Nephron (organoid): ENCODE data around the gene FRMD5.

Experiments used
- H3K27ac Mint-ChIP-seq, 3 experiments: 2 replicates each; pipeline ENCODE4 v1.8.0; 2020; ENCODE audit warnings: mixed read lengths in 3 of 3, mild to moderate bottlenecking in 2 of 3, moderate library complexity in 1 of 3
- H3K27me3 Mint-ChIP-seq: 2 replicates; pipeline ENCODE4 v1.8.0; 2021; ENCODE audit warnings: low read depth, mild to moderate bottlenecking, moderate library complexity, mixed read lengths
- H3K36me3 Mint-ChIP-seq: 2 replicates; pipeline ENCODE4 v1.8.0; 2020; ENCODE audit warnings: low read depth, mixed read lengths
- H3K4me1 Mint-ChIP-seq: 2 replicates; pipeline ENCODE4 v1.8.0; 2020; ENCODE audit warnings: mixed read lengths
- H3K4me3 Mint-ChIP-seq, 3 experiments: 2 replicates each; pipeline ENCODE4 v1.8.0; 2020; ENCODE audit warnings: mild to moderate bottlenecking in 3 of 3, mixed read lengths in 3 of 3, moderate library complexity in 2 of 3
- H3K9me3 Mint-ChIP-seq: 2 replicates; pipeline ENCODE4 v1.8.0; 2020; ENCODE audit warnings: mixed read lengths
- TF ChIP-seq, protein P1 (sequence below), 3 experiments: fragments of 200-600 bp; sonication (generic); IDR thresholded peaks; one replicate each; pipeline ENCODE4 v1.5.0; 2021; ENCODE audit warnings: antibody characterized with exemption in 3 of 3; ENCODE audit not compliant: unreplicated experiment in 3 of 3

The FRMD5 gene

DNA sequence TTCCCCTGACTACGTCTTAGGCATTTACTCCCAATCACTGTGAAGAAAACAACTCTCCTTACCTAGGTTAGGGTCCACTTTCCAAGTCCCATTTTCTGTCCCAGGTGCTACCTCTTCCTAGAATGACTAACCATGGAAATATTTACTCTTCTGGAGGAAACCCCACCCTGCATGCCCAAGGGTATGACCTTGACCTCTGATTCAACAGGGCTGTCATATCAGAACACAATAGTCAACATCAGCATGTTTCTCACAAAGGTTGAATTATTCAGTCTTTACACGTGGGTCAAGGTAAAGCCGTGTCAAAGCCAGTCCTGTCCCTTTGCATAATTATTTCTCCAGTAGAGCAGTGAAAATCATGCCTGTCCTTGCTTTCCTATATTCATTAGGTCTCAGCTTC, 4.3 kb upstream of the FRMD5 start:
- no peaks in the 10 kb centered on the region for H3K9me3 Mint-ChIP-seq
- TF ChIP-seq, protein P1, sequence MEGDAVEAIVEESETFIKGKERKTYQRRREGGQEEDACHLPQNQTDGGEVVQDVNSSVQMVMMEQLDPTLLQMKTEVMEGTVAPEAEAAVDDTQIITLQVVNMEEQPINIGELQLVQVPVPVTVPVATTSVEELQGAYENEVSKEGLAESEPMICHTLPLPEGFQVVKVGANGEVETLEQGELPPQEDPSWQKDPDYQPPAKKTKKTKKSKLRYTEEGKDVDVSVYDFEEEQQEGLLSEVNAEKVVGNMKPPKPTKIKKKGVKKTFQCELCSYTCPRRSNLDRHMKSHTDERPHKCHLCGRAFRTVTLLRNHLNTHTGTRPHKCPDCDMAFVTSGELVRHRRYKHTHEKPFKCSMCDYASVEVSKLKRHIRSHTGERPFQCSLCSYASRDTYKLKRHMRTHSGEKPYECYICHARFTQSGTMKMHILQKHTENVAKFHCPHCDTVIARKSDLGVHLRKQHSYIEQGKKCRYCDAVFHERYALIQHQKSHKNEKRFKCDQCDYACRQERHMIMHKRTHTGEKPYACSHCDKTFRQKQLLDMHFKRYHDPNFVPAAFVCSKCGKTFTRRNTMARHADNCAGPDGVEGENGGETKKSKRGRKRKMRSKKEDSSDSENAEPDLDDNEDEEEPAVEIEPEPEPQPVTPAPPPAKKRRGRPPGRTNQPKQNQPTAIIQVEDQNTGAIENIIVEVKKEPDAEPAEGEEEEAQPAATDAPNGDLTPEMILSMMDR (IDR thresholded peaks at IDR 0.05; ENCODE audit: unreplicated experiment in 3 of 3): no peak
- H3K4me1 Mint-ChIP-seq: peaks cover 8% of the 10 kb centered on the region
- H3K27ac Mint-ChIP-seq: no peak overlapping the region
- peaks cover 23% of the 10 kb centered on the region for H3K27me3 Mint-ChIP-seq
- no peaks in the 10 kb centered on the region for H3K36me3 Mint-ChIP-seq
- H3K4me3 Mint-ChIP-seq: no peak overlapping the region

- Mint-ChIP-seq H3K9me3 (no peaks in the 10 kb centered on the region), H3K4me3 (peak overlapping the region; percentile 87 to 94 (median 88)), H3K27ac (no peak overlapping the region), H3K4me1 (peaks cover 15% of the 10 kb centered on the region), H3K27me3 (peaks cover 70% of the 10 kb centered on the region), H3K36me3 (no peaks in the 10 kb centered on the region)
- TF ChIP-seq, protein P1 (IDR thresholded peaks at IDR 0.05; ENCODE audit: unreplicated experiment in 3 of 3): no peak
These were observed 534 bp downstream of the FRMD5 start for GRCh38 chr15:44194323-44195150.

DNA sequence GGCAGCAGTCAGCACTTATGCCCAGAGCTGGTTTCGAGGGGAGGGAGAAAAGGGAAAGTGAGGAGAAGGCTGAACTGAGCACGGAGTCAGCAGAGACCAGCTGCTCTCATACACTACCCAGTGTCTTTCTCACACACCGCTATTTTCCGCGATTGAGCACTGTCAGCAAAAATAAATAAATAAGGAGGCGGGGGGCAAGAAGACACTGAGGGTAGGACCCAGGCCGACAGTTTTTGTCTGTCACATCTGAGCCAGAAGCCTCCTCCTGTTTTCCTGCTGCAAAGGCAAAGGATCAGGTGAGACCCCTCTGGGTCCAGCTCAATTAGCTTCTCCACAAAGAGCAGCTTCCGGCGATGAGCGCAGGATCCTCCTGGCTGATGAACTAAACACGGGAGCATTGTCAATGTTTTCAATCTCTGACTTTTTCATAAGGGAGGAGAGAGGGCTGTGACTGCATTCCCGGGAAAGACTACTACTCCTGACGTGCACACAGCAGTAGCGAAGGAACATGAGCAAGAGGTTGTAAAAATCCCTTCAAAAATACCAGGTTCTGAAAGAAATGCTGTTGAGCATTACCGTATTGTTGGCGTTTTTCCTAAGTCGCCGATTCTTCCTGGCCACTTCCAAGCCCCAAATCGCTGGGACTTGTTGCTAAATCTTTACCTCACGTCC, 1.3 kb downstream of the FRMD5 start:
- peak overlapping the region; percentile 74 to 88 (median 85) for H3K4me3 Mint-ChIP-seq
- H3K27ac Mint-ChIP-seq: no peak overlapping the region
- no peaks in the 10 kb centered on the region for H3K9me3 Mint-ChIP-seq
- TF ChIP-seq, protein P1 (IDR thresholded peaks at IDR 0.05; ENCODE audit: unreplicated experiment in 3 of 3): no peak
- peaks cover 72% of the 10 kb centered on the region for H3K27me3 Mint-ChIP-seq
- H3K4me1 Mint-ChIP-seq: peaks cover 15% of the 10 kb centered on the region
- H3K36me3 Mint-ChIP-seq: no peaks in the 10 kb centered on the region

DNA sequence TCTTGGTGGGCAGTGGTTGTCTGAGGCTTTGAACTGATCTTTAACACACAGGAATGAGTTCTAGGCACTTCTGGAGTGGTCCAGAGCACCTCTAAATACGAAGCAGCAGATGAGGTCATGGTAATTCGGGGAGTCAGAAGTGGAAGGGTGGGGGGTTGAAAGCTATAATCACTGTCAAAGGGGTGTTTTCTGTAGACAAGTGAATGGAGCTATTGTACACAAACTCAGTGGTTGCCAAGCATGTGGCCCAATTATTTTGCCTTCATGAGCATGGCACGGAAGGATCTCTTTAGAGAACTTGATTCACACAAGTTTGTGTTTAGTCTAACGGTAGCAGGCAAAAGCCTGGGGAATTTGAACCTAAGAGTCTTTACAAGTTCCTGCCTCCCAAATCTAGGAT, 6.3 kb downstream of the FRMD5 start:
- Mint-ChIP-seq H3K4me1 (peaks cover 2% of the 10 kb centered on the region), H3K27me3 (peaks cover 50% of the 10 kb centered on the region), H3K4me3 (no peak overlapping the region)

DNA sequence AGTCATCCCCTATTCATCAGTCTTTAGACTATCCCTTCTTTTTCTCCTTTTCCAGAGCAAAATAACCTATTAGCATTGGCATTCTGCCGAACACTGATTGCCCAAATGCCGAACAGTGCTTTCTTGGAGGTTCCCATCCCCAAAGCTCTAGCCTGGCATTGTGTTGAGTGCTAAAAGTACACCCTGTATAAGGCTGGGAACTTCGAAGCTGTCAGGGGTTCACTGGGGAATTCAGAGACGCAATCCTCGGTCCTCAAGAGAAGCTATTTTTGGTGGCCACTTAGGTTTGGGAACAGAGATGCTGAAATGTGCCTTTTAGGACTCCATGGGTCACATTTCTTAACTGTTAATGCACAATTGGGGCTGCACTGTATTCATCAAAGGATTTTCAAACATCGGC, 8.4 kb downstream of the FRMD5 start:
- Mint-ChIP-seq H3K9me3 (peaks cover 2% of the 10 kb centered on the region), H3K27me3 (peaks cover 29% of the 10 kb centered on the region), H3K4me1 (no peaks in the 10 kb centered on the region), H3K4me3 (no peak overlapping the region), H3K27ac (no peak overlapping the region), H3K36me3 (no peaks in the 10 kb centered on the region)
- TF ChIP-seq, protein P1 (IDR thresholded peaks at IDR 0.05; ENCODE audit: unreplicated experiment in 3 of 3): no peak

More for the DNA sequence above, 6.3 kb downstream of the FRMD5 start:
- Mint-ChIP-seq H3K9me3 (peaks cover 2% of the 10 kb centered on the region), H3K36me3 (no peaks in the 10 kb centered on the region), H3K27ac (no peak overlapping the region)
- TF ChIP-seq, protein P1 (IDR thresholded peaks at IDR 0.05; ENCODE audit: unreplicated experiment in 3 of 3): no peak
